ENCODE data around the gene OR10P1.

OR10P1 gene

DNA sequence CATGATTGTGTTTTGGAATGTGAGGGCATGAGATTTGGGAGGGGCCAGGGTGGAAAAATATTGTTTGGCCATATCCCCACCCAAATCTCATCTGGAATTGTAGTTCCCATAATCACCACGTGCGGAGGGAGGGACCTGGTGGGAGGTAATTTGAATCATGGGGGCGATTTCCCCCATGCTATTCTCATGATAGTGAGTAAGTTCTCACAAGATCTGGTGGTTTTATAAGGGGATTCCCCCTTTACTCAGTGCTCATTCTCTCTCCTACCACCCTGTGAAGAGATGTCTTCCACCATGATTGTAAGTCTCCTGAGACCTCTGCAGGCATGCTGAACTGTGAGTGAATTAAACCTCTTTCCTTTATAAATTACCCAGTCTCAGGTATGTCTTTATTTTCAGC is 15.7 kb downstream of the OR10P1 start:
- DNase-seq, result no peak

DNA sequence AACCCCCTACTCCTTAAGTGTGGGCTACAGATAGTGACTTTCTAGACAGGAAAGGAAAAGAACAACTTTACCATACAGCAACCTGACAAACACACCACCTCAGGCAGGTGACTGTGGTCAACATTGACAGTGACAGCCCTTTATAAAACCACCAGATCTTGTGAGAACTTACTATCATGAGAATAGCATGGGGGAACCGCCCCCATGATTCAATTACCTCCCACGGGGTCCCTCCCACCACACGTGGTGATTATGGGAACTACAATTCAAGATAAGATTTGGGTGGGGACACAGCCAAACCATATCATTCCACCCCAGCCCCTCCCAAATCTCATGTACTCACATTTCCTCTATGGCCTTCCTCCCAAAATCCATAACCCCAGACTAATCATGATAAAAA is 16.3 kb downstream of the OR10P1 start:
- DNase-seq, result no peak

DNA sequence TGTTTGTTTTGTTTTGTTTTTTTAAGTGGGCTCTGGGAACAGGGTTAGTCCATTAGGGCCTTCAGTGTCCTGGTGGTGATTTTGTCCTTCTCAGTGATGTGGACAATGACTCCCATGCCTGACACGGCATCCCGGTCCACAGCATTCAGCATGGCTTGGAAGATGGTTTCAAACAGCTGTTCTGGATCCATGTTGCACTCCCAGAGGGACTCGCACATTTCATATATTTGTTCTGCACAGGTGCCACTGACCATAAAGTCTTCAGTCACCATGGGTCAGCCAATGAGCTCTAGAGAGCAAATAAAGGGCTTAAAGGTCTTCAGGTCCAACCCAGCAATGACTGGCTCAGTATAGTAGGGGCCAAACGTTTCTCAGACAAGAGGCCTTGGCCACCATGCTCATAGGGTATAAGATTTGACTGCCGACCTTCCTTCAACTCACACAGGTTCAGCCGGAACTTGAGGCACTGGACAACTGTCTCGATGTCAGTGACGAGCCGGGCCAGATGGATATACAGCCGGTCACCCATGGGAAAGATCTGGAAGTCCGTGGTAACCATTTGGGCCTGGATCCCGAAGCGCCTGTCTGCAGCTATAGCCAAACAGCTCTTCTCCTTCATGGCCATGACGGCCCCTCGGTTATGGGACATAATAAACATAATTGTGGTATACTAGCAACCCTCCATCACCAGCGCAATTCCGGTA is 18.0 kb downstream of the OR10P1 start:
- DNase-seq, result no peak

DNA sequence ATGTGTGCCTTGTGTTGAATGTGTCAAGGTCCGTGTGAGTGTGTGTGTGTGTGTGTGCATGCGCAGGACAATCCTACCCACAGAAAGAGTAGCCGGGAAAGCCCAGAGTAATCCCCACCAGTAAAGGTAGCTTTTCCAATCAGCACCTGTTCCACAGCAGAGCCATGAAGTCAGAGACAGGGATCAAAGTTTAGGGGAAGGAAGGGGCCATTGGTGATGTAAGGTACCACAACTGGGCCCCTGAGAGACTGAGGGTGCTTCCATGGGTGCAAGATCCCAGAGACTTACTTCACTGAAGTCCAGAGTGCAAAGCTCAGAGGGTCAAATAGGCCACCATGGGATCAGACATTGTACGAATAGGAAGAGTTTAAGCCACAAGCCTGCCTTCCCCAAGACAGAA is 20.5 kb downstream of the OR10P1 start:
- DNase-seq, result no peak

DNA sequence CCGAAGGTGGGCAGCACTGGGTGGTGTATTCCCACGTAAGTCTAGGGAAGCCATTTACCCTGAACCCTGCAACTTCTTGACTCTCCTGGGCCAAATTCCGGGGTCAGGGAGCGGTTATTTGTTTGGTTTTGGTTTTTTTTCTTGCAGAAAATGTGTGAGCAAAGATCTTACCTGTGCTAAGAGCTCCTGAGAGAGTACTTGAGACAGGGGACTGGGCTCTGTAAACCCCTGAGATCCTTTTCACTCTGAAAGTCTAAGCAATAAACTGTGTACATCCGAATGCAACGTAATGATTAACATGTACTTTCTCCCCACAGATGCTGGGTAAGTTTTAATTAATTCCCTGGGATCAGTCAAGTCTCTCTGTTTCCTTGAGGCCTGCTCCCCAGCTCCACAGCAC is 21.5 kb downstream of the OR10P1 start:
- no peak for DNase-seq

DNA sequence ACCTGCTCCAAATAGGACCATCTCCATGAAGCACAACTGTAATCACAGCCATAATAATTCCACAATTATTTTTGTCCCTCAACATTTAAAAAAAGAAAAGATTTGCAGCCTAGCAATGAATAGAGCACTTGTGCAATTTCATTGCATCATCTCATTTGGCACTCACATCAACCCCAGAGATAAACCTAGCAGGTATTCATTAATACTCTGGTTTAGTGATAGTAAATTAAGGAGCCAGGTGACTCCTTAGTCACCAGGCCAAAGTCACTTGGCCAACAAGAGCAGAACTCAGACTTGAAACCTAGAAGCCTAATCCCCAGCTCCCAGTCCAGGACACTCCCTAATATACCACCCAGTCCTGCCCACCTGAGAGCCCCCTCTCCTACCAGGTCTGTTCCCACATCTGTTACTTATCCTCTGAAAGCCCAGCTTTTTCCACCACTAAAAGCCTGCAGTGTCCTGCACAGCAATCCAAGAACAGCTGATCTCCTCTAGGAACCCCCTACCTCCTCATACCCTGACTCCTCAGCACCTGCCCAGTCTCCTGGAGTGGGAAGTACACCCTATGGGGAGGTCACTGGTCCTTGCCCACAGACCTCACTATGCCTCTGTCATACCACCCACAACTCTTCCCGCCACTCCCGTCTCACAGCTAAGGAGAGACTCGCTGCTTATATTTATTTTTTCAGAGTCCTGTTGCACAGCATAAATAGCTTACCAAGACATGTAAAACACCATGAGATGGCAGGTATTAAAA is 22.1 kb downstream of the OR10P1 start:
- no peak for DNase-seq

DNA sequence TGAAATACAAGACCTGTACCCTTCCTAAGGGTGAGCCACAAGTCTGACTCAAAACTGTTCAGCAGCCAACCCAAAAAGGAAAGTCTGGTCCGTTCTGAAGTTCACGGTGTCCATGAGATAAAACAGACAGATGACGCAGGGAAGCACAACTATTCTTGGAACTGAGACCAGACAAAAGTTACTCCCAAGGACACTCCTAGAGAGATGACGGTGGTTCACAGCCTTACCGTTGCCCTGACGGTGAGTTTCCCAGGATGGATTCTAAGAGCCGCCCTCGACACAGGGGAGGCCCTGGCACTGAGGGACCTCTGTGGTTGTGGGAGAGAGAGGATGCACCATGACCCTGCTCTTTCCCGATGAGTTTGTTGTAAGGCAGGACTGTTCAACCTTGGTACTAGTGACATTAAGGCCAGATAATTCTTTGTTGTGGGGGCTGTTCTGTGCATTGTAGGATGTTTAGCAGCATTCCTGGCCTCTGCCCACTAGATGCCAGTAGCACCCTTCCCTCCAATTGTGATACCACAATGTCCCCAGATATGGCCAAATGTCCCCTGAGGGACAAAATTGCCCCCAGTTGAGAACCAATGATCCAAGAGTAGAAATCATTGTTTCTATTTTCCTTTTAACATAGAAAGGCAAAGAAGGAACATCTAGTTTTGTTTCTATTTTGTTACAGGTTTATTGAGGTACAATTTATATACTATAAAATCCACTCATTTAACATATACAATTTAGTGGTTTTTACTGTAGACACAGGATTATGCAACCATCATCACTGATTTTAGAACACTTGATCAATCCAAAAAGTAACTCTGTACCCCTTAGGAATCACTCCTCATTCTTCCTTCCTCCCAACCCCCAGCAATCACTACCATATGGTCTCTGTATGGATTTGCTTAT is 23.0 kb downstream of the OR10P1 start:
- DNase-seq, result no peak

DNA sequence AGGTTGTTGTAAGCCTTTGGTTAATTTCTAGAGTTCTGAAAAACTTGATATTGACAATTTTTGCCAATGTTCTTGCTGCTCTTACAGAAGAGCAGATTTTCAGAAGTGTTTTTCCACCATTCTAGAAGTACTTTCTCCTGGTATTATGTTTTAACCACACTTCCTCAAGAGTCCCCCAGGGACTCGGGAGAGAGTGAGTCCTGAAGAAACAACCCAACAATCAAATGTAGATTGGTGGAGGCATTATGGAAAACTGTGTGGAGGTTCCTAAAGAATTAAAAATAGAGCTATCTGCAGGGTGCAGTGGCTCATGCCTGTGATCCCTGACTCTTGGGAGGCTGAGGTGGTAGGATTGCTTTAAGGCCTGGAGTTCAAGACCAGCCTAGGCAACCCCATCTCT is 26.7 kb downstream of the OR10P1 start:
- no peak for DNase-seq

DNA sequence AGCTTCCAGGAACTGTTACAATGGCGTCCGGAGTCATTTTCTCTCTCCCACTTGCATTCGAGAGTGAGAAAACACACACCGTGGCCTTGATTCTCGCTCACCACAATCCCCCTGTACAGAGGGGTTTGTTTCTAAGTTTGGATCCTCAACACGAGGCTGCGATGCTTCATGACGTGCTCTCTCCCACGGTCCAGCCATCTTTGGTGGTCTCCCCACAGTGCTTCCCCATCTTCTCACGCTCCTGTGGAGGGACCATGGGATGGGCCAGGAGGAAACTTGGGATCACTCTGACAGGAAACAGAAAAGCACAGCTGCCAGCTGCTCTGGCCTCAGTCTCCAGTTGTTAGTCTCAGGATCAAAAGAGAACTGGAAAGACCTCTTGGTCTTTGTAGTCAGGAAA is 28.1 kb downstream of the OR10P1 start:
- DNase-seq, result no peak

DNA sequence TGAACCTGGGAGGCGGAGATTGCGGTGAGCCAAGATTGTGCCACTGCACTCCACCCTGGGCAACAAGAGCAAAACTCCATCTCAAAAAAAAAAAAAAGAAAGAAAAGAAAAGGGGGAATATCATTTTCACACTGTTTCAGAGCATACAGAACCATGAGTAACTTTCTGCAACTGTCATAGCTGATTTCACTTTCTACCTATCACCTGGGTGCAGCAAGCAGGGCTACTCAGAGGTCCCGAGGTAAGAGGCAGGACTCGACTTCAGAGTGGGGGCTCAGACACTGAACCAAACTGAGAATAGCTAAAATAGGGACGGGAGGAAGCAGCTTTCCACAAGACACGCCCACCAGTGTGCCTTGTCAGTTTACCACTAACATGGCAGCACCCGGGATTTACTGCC is 29.8 kb downstream of the OR10P1 start:
- DNase-seq, result no peak

DNA sequence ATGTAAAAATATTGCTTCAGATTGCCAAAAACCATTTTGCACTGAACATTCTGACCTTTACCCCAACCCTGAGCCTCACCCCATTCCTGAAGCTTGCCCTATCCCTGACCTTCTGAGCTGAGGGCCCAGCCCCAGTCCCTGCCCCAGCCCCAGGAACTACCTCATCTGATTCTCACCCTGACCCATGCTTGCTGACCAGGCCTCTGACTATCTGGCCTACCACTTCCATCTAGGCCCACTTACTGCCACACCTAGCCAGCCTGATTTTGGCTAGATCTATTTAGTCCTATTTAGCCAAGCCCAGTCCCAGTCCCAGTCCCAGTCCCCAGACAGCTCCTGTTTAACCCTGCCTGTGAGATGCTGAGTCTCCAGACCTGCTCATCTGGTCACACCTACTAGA is 33.6 kb downstream of the OR10P1 start:
- no peak for DNase-seq

DNA sequence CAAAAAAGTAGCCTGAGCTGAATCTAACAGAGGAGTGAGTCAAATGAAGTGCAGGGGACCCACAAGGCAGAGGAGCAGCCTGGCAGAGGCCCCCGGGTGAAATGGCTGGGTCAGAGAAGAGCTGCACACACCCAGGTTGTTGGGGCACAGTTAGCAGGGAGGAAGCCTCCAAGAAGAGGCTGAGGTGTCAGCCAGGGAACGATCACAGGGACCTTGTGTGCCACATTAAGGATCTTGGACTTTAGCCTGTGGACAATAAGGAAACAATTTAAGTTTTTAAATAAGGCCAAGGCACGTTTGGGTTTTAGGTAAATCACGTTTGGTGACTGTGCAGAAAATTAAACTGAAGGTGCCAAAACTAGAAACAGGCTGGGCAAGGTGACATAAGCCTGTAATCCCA is 35.1 kb downstream of the OR10P1 start:
- no peak for DNase-seq

DNA sequence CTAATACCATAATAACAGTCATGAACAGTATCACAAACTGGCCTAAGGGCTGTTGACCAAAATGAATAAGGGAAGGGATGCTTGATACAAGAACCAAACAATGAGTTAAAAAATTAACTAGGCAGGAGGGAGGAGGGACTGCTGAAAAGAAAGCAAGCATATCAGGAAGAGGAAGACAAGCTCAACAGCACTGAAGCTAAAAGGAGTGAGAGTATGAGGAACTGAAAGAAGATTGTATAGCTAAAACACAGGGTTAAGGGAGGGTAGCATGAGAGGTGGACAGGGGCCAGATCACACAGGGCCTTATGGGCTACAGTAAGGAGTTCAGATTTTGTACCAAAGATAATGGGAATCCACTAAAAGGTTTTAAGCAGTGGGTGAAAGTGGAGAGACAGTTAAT is 36.9 kb downstream of the OR10P1 start:
- DNase-seq, result no peak

DNA sequence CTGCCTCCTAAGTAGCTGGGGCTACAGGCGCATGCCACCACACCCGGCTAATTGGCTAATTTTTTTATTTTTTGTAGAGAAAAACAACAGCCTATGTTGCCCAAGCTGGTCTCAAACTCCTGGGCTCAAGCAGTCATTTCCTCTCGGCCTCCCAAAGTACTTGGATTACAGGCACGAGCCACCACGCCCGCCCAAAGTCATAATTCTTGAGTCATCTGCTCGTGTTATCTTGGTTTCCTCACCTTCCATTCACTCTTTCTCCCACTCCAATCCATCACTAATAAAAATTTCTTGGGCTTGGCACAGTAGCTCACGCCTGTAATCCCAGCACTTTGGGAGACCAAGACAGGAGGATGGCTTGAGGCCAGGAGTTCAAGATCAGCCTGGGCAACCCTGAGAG is 39.0 kb downstream of the OR10P1 start:
- no peak for DNase-seq

DNA sequence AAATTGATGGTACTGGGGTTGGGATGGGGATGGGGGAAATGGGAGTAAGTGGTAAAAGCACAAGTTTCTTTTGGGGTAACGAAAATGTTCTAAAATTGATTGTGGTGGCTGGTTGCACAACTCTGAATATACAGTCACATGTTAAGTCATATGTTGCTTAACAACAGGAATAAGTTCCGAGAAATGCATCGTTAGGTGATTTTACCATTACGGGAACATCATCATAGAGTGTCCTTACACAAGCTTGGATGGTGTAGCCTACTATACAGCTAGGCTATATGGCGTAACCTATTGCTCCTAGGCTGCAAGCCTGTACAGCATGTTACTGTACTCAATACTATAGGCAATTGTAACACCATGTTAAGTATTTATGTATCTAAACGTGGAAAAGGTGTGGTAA is 40.0 kb downstream of the OR10P1 start:
- no peak for DNase-seq

DNA sequence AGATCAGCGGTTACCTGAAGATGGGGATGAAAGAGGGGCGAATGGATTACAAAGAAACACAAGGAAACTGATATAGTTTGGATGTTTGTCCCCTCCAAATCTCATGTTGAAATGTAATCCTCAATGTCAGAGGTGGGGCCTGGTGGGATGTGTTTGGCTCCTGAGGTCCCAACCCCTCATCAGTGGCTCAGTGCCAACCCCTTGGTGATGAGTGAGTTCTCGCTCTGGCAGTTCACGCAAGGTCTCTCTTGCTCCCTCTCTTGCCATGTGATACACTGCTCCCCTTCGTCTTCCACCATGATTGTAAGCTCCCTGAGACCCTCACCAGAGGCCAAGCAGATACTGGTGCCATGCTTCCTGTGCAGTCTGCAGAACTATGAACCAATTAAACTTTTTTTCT is 43.0 kb downstream of the OR10P1 start:
- DNase-seq, result no peak

DNA sequence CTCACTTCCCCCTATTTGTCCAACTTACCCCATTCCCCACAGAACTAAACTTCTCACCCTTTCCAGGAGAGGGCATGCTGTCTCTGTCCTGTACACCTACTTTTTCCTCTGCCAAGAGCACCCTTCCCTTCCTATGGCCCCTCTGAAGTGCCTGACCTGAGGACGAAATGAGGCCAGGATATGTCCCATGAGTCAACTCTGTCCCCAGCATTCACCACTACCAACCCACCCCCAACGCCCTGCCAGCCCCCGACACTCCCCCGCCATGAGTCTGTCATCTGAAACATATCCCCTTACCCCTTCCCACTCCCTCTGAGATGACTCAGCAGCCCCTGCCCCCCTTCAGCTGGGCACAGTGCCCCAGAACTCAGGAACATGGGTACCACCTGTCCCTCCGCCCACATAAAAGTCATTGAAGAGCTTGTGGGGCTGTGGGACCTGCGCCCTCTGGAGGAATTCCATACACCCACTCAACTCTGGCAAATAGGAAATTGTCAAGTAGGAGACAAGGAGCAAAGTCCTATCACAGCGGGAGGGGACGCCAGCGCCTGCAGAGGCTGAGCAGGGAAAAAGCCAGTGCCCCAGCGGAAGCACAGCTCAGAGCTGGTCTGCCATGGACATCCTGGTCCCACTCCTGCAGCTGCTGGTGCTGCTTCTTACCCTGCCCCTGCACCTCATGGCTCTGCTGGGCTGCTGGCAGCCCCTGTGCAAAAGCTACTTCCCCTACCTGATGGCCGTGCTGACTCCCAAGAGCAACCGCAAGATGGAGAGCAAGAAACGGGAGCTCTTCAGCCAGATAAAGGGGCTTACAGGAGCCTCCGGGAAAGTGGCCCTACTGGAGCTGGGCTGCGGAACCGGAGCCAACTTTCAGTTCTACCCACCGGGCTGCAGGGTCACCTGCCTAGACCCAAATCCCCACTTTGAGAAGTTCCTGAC is 44.7 kb downstream of the OR10P1 start:
- no peak for DNase-seq

DNA sequence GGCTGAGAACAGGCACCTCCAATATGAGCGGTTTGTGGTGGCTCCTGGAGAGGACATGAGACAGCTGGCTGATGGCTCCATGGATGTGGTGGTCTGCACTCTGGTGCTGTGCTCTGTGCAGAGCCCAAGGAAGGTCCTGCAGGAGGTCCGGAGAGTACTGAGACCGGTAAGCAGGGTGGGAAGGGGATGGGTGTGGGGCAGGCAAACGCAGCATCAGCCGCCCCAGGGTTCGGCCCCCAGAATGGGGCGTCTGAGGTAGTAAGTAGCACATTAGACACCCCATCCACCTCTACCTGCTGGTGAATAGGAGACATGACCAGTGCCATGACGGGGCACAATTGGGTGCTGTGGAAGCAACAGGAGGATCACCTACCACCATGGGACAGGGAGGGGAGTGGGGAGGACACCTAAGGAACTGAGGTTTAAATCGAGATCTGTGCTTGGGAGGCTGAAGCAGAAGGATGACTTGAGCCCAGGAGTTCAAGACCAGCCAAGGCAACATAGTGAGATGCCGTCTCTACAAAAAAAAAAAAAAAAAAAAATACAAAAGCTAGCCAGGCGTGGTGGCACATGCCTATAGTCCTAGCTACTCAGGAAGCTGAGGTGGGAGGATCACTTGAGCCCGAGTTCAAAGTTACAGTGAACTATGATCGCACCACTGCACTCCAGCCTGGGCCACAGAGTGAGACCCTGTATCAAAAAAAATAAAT is 45.5 kb downstream of the OR10P1 start:
- DNase-seq, result no peak

DNA sequence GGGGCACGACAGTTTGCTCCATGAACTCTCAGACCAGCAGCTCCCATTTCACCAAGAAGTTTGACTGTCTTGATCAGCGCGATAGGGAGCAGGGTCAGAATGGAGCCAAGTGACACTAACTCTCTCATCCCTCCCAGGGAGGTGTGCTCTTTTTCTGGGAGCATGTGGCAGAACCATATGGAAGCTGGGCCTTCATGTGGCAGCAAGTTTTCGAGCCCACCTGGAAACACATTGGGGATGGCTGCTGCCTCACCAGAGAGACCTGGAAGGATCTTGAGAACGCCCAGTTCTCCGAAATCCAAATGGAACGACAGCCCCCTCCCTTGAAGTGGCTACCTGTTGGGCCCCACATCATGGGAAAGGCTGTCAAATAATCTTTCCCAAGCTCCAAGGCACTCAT is 47.0 kb downstream of the OR10P1 start:
- DNase-seq, result no peak

DNA sequence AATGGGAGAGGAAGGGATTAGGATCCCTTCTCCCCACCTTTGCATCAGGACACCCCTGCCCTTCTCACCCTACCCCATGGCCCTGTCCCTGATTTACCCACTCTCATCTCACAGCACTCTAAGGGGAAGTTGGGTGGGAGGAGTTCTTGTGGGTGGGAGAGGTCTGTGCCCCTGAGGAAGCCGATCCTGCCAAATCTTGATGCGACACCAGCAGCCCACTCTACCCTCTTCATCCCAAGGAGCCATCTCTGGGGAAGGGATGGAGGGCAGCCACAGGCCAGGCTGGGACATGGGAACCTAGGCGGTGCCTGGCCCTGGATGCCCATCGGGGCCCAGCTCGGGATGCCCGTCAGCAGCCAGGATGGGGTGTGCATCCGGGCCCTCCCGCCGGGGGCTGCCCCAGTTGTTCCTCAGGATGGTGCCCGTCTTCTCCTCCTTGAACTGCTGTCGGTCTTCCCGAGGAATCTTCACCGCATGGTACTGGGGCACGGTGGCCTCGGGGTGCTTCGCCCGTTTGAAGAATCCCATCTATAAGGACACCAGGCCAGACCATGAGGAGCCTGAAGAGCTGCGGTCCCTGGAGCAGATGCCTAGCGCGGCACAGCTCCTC is 48.2 kb downstream of the OR10P1 start:
- no peak for DNase-seq

DNA sequence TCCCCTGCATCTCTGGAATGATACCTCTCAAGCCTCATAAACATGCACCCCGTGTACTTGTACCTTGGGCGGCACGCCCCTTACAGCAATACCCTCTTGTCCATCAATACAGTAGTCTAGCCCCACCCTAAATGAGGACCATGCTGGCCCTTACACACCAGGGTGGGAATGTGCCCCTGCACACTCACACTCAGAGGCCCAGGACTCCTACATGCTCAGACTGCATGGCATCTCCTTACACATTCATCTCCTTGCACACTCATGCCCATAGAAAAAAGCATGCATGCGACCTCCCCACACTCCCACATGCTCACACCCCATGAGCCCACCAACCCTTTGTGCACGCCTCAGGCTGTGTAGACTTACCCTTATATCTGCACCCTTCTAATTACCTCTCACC is 49.0 kb downstream of the OR10P1 start:
- DNase-seq, result no peak

Data from KG1 (cell line).